IgD-negative memory B cell (primary cell): Measurements from ENCODE around the gene HOXB7. TPM values are rescaled to one million over a fixed set of nuclear protein-coding genes. Genes with fewer than 3 reads are reported as not detected.

Source experiments
- H3K27ac Mint-ChIP-seq, 3 donors: one replicate each; pipeline ENCODE4 v1.8.0; 2020 to 2022; ENCODE audit warnings: mild to moderate bottlenecking in 3 of 3, mixed read lengths in 3 of 3, moderate library complexity in 1 of 3
- H3K27me3 Mint-ChIP-seq: one replicate; pipeline ENCODE4 v1.8.0; 2021; ENCODE audit warnings: mixed read lengths
- H3K36me3 Mint-ChIP-seq: one replicate; pipeline ENCODE4 v1.8.0; 2020; ENCODE audit warnings: mild to moderate bottlenecking, mixed read lengths
- H3K4me1 Mint-ChIP-seq, 3 donors: one replicate each; pipeline ENCODE4 v1.8.0; 2020 to 2022; ENCODE audit warnings: mixed read lengths in 3 of 3, mild to moderate bottlenecking in 1 of 3
- H3K4me3 Mint-ChIP-seq, 4 donors: one replicate each; pipeline ENCODE4 v1.8.0; 2020 to 2022; ENCODE audit warnings: mild to moderate bottlenecking in 4 of 4, mixed read lengths in 4 of 4, moderate library complexity in 3 of 4
- H3K9me3 Mint-ChIP-seq, 3 donors: one replicate each; pipeline ENCODE4 v1.8.0; 2020 to 2021; ENCODE audit warnings: mixed read lengths in 3 of 3, mild to moderate bottlenecking in 1 of 3
- polyA plus RNA-seq: library from polyadenylated mRNA; unstranded; fragments of 300-500 nt; fragmentation: Illumina TruSeq; gene quantifications from one replicate; pipeline ENCODE4 v1.2.3, GENCODE V29; 2021

The HOXB7 gene
- polyA plus RNA-seq, 1 donor from 2014 or later, result not detected

DNA sequence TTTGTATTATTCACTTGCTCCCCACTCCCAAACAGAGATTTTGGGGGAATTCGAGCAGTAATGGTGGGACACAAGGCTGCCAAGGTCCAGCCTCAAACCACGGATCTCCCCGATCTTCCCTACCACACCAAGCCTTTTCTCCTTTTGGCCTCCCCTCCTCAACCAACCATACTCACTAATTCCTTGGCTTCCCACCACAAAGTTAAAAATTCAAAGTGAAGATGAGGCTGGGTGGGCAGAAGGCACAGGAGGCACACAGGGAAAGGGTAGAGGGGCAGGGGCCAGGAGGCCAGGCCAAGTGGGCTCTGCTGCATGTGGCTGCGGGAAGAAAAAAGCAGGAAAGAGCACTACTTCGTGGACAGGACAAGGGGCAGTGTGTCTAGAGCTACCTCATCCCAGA, 47.9 kb downstream of the HOXB7 start:
- Mint-ChIP-seq H3K27ac (peak overlapping the region in 1 of 3 donors; percentile 49), H3K4me1 (no peaks in the 10 kb centered on the region), H3K36me3 (no peaks in the 10 kb centered on the region), H3K9me3 (no peaks in the 10 kb centered on the region), H3K27me3 (peaks cover 14% of the 10 kb centered on the region), H3K4me3 (no peak overlapping the region)

DNA sequence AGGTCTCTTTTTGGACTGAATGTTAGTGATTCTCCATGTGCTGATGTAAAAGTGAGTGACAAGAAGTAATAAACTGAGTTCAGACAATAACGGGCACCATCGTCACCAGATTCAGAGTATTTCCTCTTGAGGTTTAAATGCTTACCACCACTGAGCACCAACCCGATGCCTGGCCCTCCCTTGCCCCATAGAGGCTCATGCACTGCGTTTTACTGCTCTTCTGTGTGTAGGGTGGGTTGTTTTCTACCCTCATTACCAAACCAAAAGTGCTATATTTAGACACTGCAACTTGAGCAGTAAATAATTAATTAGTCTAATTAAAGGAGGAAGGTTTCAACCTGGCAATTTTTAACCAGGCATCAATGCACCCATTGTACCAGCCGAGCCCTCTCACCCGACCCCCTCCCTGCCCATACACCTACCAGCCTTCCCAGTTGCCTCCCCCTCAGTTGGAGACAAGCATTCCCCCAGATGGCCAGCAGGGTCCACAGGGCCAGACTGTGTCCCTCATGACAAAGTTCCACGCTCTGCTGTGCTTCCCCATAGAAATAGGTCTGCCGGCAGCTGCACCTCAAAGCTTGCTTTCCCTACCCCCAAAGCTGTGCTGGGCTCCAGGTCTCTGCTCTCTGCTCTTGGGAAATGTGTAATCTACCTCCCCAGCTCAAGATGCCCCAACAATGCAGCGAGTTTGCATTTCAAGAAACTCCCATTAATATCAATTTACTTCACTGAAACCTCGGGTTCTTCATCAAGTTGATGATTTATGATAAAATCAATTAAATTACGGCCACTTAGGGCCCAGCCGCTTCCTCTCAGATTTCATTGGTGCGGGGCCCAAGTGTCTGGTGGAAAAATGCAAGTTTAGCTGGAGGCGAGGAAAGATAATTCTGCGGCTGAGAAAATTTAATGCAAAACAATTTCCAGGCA, 48.7 kb downstream of the HOXB7 start:
- H3K36me3 Mint-ChIP-seq, result no peaks in the 10 kb centered on the region
- no peak overlapping the region for H3K27ac Mint-ChIP-seq
- no peaks in the 10 kb centered on the region for H3K4me1 Mint-ChIP-seq
- peaks cover 15% of the 10 kb centered on the region for H3K27me3 Mint-ChIP-seq
- no peak overlapping the region for H3K4me3 Mint-ChIP-seq
- no peaks in the 10 kb centered on the region for H3K9me3 Mint-ChIP-seq

DNA sequence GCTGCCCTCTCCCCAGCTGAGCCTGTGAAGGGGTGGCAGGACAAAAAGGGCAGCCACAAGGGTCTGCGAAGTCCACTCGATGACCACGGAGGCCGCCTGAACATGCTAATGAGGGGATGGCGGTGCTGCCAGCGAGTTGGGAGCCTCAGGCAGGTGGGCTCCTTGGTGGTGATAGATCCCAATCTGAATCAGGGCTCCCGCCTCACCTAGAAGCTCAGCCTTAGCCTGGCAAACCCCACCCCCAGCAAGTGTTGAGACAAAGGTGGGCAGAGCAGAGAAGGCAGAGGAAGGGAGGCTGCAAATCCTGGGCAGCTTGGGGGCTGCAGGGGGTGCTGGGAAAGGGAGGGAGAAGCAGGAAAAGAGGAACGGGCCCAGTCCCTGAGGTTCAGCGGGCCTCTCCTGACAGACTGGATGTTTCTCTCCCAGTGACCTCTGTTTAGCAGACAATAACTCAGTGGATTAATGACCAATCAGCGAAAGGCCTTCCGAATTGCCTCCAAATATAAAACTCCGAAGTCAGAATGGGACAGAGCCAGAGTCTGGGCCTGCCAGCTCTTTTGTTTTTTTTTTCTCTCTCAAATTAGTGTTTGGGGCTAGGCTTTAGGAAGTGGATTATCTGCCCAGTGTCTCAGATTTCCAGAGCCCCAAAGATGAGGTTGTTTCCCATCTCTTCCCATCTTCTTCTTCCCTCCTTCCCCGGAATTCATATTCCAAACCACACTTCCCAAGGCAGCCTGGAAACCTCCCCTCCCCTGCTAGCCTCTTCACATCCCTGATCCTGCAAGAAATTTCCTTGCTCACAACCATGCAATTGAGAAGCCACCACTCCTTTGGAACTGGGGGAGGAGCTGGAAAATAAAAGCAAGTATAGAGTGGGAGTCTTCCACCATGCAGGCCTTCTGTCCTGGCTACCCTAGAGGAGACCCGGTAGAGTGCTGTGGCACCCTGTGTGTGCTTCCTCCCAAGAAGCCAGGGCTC, 50.7 kb downstream of the HOXB7 start:
- Mint-ChIP-seq H3K27me3 (peaks cover 17% of the 10 kb centered on the region), H3K4me1 (peaks cover 0 to 2% (median 1%) of the 10 kb centered on the region in 3 donors), H3K9me3 (no peaks in the 10 kb centered on the region), H3K36me3 (no peaks in the 10 kb centered on the region), H3K4me3 (no peak overlapping the region), H3K27ac (no peak overlapping the region)

DNA sequence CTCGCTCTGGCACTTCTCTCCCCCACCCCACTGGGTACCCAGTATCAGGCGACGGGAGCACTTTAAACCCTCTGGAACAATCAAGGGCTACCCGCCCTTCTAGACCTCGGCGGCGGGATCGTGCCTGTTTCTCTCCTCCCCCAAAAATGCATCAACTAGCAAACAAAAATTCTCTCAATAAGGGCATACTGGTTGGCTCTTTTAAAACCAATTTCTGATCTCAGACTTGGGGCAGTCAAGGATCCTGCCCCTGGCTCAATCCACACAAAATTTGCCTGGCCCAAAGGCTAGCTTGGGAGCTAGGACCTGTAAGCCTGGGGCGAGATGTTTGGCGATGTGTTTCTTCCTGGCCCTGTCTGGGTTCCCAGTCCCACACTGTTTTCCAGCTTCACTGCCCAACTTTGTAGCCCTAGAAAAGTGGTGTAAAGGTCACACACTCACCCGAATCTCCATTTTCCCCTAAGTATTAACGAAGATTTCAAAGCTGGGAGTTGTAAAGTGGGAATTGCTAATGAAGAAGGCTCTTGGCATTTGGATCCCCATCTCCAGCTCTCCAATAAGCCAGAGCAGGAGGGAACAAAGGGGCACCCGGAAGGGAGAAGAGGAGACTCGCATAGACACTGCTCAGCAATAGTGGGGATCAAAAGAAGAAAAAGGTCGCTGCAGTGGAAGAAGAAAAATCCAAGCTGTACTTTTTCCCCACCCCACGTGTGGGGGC, 51.5 kb downstream of the HOXB7 start:
- Mint-ChIP-seq H3K27me3 (peaks cover 17% of the 10 kb centered on the region), H3K4me1 (peaks cover 0 to 2% (median 1%) of the 10 kb centered on the region in 3 donors), H3K4me3 (no peak overlapping the region), H3K27ac (no peak overlapping the region), H3K36me3 (no peaks in the 10 kb centered on the region), H3K9me3 (no peaks in the 10 kb centered on the region)

DNA sequence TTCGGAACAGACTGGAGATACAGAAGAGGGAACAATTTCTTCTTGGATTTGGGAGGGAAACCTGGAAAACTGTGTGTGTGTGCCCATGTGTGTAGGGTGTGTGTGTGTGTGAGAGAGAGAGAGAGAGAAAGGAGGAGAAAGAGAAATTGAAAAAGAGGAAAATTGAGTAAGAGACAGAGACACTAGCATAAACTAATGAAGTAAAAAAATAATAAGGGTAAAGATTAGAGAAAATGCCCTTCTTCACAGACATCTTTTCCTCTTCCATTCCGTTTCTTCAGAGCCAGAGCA, 52.0 kb downstream of the HOXB7 start:
- Mint-ChIP-seq H3K4me1 (peaks cover 0 to 2% (median 1%) of the 10 kb centered on the region in 3 donors), H3K9me3 (no peaks in the 10 kb centered on the region), H3K27me3 (peaks cover 17% of the 10 kb centered on the region), H3K36me3 (no peaks in the 10 kb centered on the region), H3K27ac (no peak overlapping the region), H3K4me3 (no peak overlapping the region)

DNA sequence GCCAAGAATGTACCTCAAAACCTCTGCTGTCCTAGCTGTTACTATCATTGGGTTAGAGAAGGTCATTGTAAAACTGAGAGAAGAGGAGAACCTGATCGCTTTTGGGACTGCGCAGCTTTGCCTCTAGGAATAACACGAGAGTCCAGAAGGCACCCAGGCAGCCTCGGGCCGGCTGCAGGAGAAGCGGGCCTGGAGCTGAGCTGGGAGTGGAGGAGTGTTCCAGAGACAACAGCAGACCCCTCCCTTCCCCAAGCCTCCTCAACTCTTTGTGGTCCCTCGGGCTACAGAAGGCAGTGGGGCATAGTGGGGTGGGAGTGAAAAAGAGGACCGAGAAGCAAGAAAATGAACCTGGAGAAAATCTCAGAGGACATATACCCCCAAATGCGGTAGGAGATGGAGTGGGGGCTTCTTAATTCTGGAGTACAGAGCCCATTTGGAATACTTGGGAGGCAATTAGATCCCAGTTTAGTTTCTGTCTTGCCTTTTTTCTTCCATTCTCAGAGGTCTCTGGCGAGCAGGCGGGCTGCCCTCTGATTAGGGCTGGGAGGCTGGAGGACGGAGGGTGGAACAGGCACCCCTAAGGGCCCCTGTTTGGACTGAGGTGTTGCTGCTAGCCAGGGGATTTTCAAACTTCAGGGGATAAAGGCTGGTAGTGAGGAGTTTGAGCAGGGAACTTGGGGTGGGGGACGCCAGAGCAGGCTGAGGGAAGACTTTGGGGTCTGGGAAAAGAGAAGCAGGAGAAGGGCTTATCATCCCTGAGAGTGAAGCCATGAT, 52.6 kb downstream of the HOXB7 start:
- H3K9me3 Mint-ChIP-seq, result no peaks in the 10 kb centered on the region
- H3K36me3 Mint-ChIP-seq, result no peaks in the 10 kb centered on the region
- H3K27me3 Mint-ChIP-seq, result peaks cover 19% of the 10 kb centered on the region
- peak overlapping the region in 1 of 4 donors; percentile 12 for H3K4me3 Mint-ChIP-seq
- peaks cover 0 to 2% (median 1%) of the 10 kb centered on the region in 3 donors for H3K4me1 Mint-ChIP-seq
- H3K27ac Mint-ChIP-seq, result no peak overlapping the region

Other genes starting within 250 kb of the HOXB7 start
- gene SKAP1, start 180.8 kb downstream of the HOXB7 start, polyA plus RNA-seq, result 11.5 TPM
- gene HOXB1, start 80.0 kb downstream of the HOXB7 start, polyA plus RNA-seq, result not detected
- gene HOXB2, start 65.9 kb downstream of the HOXB7 start, polyA plus RNA-seq, result 0.94 TPM
- gene HOXB4, start 32.7 kb downstream of the HOXB7 start, polyA plus RNA-seq, result 0.14 TPM
- 0.34 TPM for gene HOXB3, start 20.8 kb downstream of the HOXB7 start, polyA plus RNA-seq
- not detected for gene HOXB5, start 17.2 kb downstream of the HOXB7 start, polyA plus RNA-seq
- gene HOXB6, start 6.0 kb downstream of the HOXB7 start, polyA plus RNA-seq, result not detected
- not detected for gene HOXB8, start 4.3 kb upstream of the HOXB7 start, polyA plus RNA-seq
- gene HOXB9, start 15.3 kb upstream of the HOXB7 start, polyA plus RNA-seq, result not detected
- not detected for gene PRAC1, start 111.5 kb upstream of the HOXB7 start, polyA plus RNA-seq
- not detected for gene PRAC2, start 112.2 kb upstream of the HOXB7 start, polyA plus RNA-seq
- gene HOXB13, start 117.7 kb upstream of the HOXB7 start, polyA plus RNA-seq, result not detected
- not detected for gene TTLL6, start 206.2 kb upstream of the HOXB7 start, polyA plus RNA-seq
- gene CALCOCO2, start 220.0 kb upstream of the HOXB7 start, polyA plus RNA-seq, result 138 TPM